NCI-H748 (cell line): ENCODE results near the gene MGAT3.
A peak's percentile ranks its signal among the peaks of the same experiment; 100 is the strongest.
"Not testable (repeated sequence)": the region's sequence is repeated elsewhere in the genome, so short reads cannot be mapped to it uniquely, and the experiment has no call there.

Experiments used
- DNase-seq: peaks from one replicate; lab custom pipeline; 2025; ENCODE audit not compliant: unreplicated experiment; lab: John Stamatoyannopoulos, UW

The MGAT3 gene

GRCh38 chr22:39489094-39490068 lies 32.6 kb downstream of the MGAT3 start:
- no peak for DNase-seq

DNA sequence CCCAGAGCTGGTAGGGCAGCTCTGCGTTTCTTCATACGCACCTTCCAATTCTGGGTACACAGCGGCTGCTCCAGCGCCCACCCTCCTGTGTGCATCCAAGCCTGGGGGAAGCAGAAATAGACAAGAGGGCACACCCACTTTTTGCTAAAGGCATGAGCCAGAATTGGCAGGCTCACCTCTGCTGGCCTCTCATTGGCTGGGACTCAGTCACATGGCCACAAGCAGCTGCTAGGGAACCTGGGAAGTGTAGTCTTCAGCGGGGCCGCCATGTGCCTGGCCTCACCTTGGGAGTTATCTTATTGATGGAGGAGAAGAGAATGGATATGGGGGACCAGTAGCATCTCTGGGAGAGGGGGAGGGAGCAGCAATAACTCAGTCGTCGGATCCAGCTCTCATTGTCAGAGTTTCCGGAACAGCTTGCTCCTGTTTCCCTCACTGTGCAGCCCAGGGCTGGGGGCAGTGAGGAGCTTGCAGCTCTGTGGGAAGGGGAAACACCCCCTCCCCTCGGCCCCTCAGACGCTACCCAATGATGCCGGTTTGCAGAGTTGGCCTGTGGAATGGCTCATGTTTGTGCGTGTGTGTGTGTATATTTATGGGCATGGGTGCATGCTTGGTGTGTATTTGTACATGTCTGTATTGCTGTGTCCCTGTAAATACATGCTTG lies 33.5 kb downstream of the MGAT3 start:
- peak; percentile 83 for DNase-seq

DNA sequence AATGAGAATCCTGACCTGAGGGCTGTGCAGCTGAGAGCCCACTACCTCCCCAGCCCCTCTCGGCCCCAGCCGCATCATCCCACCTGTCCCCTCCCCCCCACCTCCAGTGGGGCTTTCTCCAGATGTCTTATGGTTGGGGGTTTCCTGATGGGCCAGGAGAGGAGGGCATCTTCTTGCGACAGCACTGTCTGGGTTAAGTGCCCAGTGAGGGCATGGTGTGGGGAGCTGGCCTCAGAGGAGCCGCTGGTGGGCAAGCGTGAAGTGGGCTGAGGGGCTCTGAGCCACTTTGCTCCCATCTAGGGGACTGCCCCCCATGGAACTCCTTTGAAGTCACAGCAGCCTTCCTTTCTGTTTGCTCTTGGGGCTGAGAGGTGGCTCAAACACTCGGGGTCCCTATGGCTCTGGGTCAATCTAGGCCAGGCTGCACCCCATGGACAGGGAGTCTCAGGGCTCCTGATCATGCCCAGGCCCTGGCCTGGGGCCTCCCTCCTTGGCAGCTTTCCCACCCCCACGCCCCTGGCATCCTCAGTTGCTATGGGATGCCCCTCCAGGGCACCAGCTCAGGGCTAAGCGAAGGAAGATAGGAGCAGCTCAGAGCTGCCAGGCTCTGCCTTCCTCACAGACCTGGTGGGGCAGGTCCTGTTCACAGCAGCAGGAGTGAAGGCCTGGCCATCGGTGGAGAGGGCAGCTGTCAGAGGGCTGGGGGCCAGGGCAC lies 34.3 kb downstream of the MGAT3 start:
- no peak for DNase-seq

DNA sequence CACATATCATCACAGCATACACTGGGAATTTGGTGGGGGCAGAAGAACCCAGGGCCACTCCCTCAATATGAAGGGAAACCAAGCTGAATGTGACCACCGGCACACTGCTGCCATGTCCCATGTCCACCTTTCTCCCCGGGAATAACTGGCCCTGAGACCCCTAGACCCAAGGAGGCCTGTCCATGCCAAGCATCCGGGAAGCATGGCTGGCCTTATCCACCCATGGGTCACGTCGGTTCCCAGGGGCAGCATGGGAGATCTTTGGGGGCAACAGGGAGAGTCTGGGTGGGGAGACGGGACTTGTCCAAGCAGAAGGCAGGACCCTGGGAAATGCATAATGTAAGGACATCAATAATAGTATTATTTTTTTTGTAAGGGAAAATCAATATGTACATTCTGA lies 34.9 kb downstream of the MGAT3 start:
- no peak for DNase-seq

- no peak for DNase-seq
Observed at GRCh38 chr22:39492186-39492585, 35.4 kb downstream of the MGAT3 start.

GRCh38 chr22:39493759-39494158 lies 36.9 kb downstream of the MGAT3 start:
- no peak for DNase-seq

DNA sequence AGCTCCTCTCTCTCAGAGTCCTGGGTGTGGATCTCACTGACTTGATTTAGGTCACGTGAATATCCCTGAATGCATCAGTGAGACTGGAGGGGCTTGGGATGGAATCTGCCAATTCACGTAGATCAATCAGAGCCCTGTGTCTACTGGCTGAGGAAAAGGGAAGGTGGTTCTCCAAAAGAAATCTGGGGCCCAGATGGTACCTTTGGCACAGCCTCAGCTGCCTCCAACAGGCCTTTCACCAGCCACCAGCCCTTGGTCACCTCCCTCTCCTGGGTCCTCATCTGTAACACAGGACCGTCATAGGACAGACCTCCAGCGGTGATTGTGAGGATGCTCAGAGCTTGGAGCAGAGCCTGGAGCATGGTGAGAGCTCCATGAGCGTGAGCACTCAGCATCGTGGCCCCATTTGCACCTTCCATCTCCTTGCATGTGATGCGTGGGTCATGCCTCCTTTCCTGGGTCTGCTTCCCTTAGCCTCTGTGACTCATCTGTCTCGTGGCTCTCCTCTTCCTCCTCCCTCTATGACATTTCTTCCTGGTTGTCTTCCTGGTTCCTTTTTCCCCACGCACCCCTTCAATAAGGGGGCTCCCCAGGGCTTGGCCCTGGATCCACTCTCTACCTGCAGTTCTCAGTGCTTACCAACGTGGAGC lies 37.8 kb downstream of the MGAT3 start:
- no peak for DNase-seq

- DNase-seq = peak; percentile 57
Observed at GRCh38 chr22:39496131-39496838, 39.5 kb downstream of the MGAT3 start.

GRCh38 chr22:39497429-39497828 lies 40.6 kb downstream of the MGAT3 start:
- no peak for DNase-seq

DNA sequence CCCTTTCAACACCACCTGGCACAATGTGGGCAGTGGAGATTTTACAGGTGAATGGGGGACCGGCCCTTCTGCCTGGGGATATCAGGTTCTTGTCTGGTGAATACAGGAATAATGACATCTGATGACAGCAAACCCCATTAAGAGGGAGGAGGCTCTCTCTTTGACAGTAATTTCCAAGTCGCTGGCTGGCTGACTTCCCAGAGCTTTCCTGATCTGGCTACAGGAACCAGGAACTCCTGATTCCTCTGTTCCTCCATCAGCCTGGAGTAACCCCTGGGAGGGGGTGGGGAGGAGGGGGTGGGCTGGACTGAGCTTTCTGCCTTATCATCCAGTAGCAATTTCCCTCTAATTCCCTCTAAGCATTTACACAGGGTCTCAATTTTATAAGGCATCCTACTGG lies 41.6 kb downstream of the MGAT3 start:
- peak; percentile 60 for DNase-seq

DNA sequence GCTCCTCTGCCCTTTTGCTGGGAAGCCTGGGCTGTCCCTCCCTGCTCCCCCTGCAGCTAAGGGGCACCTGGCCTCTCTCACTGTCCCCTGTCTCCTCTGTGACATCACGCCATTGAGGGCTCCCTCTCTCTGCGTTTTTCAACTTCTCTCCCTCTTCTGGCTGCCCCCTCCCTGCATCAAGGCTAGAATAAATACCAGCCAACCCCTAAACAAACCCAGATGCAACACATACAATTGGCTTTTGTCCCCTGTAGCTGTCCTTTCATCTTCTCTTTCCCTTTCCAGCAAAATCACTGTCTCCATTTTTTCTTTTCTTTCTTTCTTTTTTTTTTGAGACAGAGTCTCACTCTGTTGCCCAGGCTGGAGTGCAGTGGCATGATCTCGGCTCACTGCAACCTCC lies 42.0 kb downstream of the MGAT3 start:
- DNase-seq = no peak

DNA sequence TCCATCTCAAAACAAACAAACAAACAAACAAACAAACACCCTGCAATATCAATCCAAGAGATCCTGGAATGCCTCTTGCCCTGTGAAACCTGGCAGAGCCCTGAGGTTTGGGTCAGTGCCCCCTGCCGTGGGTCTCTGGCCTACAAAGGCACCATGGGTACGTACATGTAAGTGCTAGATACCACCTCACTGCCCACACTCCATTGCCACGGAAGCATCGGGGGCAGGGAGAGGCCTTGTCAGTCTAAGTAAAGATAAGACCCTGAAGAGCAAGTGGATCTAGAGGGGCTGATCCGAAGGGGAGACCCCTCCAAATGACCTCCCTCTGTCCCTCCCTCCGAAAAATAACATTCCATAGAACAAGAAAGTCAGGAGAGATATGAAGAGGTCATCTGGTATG lies 43.3 kb downstream of the MGAT3 start:
- no peak for DNase-seq

GRCh38 chr22:39501644-39502108 lies 44.9 kb downstream of the MGAT3 start:
- no peak for DNase-seq

DNA sequence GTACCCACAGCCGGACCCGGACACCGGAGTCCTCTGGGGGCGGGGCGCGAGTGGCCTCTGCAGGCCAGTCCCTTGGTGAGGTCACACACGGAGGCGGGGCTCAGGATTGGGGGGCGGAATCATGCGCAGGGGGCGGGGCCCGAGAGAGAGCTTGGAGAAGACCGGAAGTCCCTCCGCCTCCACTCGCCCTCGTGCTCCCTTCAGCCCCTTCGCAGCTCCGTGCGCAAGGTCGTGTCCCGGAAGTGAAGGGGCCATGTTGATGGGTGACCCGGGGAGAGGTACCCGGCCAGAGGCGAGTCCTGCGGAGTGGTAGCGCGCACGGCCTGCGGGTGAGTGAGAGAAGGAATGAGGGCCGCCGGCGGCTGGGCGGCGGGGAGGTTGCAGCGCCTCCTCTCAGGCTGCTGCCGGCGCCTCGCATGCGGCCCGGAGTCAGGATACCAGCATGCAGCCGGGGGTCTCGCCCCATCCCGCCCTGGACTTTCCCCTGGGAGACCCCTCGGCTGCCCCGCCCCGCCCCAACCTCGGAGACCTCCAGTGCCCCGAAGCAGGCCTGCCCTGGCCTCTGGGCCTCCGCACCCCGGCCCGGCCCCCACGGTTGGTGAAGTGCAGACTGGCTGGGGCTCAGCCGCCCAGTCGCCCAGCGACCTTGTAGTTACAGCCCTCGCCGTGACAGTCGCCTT lies 45.4 kb downstream of the MGAT3 start, which contains the start of gene MIEF1:
MIEF1 (plus strand) TSS at position 182 of the 680 bp plus-strand sequence. CDS start 9,005 bp downstream, outside the sequence.
- DNase-seq = peak; percentile 93

DNA sequence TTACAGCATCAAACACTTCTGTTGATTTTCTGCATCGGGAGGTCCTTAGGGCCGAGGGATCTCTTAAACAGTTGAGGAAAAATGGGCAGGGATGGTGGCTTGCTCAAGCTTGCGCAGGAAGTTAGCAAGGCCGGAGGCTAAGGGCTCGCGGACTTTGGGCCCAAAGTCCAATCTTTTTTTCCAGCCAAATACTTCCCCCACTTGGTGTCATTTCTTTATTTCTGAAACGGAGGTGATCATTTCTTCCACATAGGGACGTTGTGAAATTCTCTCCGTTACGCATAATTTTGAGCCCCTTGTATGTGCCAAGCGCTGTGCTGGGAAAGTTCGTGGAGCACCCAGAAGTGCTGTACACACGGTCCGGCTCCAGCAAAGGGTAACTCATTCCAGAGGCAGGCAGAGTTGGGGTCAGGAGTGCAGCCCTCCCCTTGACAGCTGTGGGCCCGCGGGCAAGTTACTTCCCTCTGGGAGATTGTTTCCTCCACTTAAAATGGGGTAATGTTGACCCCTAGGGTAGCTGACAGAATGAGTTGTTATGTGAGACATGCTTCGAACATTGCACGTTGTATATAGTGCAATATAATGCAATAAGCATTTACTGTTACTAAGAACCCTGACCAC lies 46.1 kb downstream of the MGAT3 start:
- no peak for DNase-seq

DNA sequence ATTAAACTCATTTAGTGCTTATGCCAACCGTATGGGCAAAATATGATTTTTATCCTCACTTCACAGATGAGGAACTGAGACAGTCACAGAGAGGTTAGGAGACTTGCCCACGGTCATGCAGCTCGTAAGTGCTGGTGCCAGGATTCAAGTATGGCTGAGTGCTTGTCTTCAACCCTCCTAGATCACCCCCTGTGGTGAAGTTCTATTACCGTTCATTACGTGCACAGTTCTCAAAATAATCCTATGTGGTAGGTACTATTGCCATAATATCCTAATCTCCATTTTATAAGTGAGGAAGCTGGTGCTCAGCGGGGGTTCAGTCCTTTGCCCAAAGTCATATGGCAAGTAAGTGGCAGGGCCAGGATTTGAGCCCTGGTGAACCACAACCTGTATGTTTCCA lies 46.8 kb downstream of the MGAT3 start:
- no peak for DNase-seq

- DNase-seq = no peak
Observed at GRCh38 chr22:39504071-39504470, 47.3 kb downstream of the MGAT3 start.

DNA sequence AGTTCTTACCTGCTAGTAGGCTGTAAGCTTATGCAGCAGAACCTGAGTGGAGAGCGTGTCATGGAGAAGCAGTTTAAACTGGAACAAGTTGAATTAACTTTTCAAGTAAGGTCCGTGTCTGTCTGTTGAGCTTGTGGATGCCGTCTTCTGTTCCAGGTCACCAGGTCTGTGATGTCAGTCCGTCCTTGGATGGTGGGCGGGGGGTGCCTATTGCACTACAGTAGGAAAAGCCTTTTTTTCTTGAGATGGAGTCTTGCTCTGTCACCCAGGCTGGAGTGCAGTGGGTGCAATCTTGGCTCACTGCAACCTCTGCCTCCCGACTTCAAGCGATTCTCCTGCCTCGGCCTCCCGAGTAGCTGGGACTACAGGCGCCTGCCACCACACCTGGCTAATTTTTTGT lies 50.2 kb downstream of the MGAT3 start:
- DNase-seq = not testable (repeated sequence)

DNA sequence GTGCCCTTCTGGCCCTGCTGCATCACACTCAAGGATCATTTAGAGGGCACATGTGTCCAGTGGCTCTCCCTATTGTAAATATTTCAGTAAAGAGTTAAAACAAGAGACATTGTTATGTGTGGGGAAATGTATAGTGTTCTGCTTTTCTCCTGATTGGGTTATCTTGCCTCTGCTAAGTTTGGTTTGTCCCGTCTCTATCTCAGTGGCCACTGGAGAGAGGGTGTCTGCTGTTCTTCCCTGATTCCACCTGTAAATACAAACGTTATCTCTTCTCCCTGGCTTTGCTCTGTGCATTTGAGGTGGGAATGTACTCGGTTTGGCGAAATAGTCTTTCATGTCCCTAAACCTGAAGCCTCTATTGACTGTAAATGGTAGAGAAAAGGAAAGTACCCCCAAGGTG lies 51.6 kb downstream of the MGAT3 start:
- no peak for DNase-seq
